ENCODE results near the gene ADGRG1.

GRCh38 chr16:57668630-57669475 is 40.4 kb downstream of the ADGRG1 start:
- TF ChIP-seq, protein P1, sequence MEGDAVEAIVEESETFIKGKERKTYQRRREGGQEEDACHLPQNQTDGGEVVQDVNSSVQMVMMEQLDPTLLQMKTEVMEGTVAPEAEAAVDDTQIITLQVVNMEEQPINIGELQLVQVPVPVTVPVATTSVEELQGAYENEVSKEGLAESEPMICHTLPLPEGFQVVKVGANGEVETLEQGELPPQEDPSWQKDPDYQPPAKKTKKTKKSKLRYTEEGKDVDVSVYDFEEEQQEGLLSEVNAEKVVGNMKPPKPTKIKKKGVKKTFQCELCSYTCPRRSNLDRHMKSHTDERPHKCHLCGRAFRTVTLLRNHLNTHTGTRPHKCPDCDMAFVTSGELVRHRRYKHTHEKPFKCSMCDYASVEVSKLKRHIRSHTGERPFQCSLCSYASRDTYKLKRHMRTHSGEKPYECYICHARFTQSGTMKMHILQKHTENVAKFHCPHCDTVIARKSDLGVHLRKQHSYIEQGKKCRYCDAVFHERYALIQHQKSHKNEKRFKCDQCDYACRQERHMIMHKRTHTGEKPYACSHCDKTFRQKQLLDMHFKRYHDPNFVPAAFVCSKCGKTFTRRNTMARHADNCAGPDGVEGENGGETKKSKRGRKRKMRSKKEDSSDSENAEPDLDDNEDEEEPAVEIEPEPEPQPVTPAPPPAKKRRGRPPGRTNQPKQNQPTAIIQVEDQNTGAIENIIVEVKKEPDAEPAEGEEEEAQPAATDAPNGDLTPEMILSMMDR (IDR thresholded peaks at IDR 0.05): no peak
- no peak for TF ChIP-seq EP300 (IDR thresholded peaks at IDR 0.05)
